HUDEP-2 (cell line): ENCODE results near the gene HMCN1.
"Not testable (repeated sequence)": the region's sequence is repeated elsewhere in the genome, so short reads cannot be mapped to it uniquely, and the experiment has no call there.

Experiments used
- DNase-seq, 76 experiments: peaks; one replicate each; lab custom pipeline; 2025; ENCODE audit not compliant: unreplicated experiment in 76 of 76; lab: John Stamatoyannopoulos, UW

Gene HMCN1

GRCh38 chr1:186125511-186125910, 391.3 kb downstream of the HMCN1 start:
- no peak for DNase-seq

DNA sequence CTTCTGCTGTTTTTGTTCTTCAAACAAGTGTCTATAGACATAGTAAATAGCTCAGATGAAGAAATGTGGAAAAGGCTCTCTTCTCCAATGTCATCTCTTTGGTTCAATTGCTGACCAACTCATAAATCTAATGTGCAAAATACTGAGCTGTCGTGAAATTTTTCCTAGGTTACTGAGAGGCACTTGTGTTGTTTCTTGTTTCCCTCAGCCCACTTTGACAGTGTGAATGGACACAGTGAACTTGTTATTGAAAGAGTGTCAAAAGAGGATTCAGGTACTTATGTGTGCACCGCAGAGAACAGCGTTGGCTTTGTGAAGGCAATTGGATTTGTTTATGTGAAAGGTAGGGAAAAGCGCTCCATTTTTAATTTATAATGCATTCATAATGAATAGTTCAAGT, 395.6 kb downstream of the HMCN1 start:
- DNase-seq = no peak

- no peak for DNase-seq
Measured at GRCh38 chr1:186139115-186139514, 404.9 kb downstream of the HMCN1 start.

- DNase-seq = no peak
Measured at GRCh38 chr1:186139701-186140100, 405.5 kb downstream of the HMCN1 start.

- DNase-seq = no peak
Measured at GRCh38 chr1:186142159-186142558, 408.0 kb downstream of the HMCN1 start.

DNA sequence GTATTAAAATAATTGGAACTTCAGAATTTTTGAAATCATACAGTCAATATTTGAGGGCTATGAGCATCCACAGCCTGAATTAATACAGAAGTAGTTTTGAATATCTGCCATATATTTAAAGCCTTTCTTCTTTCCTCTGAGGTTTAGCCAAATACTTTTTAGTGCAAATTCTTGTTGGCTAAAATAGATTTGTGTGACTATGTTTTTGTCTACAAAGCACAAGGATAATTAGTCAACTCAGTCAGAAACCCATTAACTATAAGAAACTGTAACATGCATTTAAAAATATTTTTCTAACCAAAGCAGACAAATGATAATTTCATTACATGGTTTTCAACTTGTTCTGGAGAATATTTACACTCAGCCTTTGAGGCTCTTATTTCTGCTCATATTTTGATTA, 408.7 kb downstream of the HMCN1 start:
- no peak for DNase-seq

GRCh38 chr1:186143481-186143880, 409.3 kb downstream of the HMCN1 start:
- DNase-seq = no peak

DNA sequence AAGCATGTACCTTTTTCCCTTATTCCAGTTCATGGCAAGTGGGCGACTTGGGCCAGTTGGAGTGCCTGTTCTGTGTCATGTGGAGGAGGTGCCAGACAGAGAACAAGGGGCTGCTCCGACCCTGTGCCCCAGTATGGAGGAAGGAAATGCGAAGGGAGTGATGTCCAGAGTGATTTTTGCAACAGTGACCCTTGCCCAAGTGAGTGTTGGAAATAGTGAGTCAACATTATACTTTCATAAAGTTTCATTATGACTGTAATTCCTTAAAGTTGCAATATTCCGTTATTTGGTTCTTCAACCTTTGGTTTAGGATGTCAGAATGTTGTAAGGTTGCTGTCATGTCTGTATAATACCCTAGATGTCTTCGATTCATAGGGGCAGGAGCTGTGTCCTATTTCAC, 410.3 kb downstream of the HMCN1 start:
- DNase-seq = no peak

- no peak for DNase-seq
Measured at GRCh38 chr1:186146974-186147373, 412.8 kb downstream of the HMCN1 start.

- DNase-seq = no peak
Measured at GRCh38 chr1:186149591-186149990, 415.4 kb downstream of the HMCN1 start.

GRCh38 chr1:186152227-186152619, 418.0 kb downstream of the HMCN1 start:
- DNase-seq = no peak

GRCh38 chr1:186152620-186153239, 418.5 kb downstream of the HMCN1 start:
- no peak for DNase-seq

DNA sequence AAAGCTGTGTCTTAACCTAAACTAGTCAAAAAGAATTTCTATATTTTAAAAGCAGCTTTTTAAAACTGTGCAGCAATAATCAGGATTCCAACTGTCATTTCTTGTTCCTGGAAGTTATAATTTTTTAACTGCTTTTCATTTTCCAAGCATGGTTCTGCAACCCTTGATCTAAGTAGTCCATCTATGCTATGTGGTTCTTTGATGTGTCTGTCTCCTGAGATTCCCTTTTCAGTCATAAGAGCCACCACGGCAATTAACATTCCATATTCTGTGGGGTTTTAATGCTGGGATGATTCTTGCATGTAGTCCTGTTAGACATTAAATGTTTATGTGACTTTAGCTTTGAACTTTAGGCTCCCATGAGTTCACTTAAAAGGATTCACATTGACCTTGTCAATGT, 420.5 kb downstream of the HMCN1 start:
- DNase-seq = no peak

DNA sequence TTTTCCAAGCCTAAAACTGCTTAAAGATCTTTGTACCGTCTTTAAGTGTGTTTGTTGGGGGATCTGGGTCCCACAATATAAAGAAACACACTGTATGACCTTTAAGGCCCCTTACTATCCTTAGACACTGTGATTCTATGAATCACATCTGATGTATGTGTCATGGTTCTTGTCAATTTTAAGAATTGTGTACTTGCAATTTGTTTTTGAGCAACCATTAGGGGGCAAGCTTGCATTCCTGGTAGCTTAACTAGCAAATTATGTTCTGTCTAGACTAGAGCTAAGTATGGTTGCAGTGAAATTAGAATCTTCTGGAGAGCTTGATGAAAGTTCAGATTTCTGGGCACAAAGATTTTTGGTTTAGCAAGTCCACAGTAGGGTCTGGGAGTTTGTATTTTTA, 421.4 kb downstream of the HMCN1 start:
- peak in 33 of 76 experiments; percentile 4 to 65 (median 31) for DNase-seq

- not testable (repeated sequence) for DNase-seq
Measured at GRCh38 chr1:186162895-186163294, 428.7 kb downstream of the HMCN1 start.

DNA sequence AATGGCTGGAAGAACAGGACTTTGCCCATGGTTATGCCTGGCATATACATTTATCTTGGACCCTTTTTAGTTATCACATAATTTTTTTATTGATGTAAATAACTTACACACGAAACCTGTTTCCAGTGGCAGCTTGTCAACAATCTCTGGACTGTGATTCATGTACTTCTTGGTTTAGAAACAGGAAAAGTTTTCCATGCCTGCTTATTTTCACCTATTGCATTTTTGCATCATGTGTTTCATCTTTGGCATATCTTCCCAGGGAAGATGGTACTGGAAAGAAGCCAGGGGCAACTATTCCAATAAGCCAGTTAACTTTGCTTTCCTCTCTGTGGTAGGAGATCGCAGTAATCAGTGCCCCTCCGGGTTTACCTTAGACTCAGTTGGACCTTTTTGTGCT, 430.6 kb downstream of the HMCN1 start:
- no peak for DNase-seq

DNA sequence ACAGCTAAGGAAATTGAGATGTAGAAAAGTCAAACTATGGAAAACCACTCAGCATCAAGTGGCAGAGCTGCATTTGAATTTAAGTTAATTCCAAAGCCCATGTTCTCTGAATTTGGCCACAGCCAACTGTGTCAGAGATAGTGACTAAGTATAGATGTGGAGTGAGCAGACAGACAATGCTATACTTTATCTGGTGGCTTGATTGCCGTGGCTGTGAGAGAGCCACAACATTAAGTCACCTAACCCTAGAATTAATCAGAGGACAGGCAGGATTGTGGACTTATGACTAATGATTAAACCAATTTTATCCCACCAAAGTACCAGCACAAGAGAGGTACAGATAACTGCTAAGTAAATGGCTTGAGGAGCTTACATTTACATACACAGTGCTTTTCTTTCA, 431.1 kb downstream of the HMCN1 start:
- no peak for DNase-seq

DNA sequence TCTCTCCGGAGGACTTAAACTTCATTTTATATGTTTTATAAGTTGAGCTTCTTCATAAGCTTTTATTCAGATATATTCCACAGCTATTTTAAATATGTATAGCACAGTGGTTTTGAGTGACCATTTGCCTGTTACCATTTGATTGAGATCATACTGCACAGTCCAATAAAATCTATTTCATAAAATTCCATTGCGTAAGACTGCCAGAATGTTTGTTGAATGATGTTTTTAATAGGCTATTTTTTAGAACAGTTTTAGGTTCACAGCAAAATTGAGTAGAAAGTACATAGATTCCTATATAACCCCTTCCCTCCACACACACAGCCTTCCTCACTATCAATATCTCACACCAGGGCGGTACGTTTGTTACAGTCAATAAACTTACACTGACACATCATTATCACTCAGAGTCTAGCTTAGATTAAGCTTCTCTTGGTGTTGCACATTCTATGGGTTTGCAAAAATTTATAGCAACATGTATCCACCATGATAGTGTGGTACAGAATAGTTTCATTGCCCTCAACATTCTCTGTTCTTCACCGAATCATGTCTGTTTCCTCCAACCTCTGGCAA, 433.0 kb downstream of the HMCN1 start:
- no peak for DNase-seq

- no peak for DNase-seq
Measured at GRCh38 chr1:186175588-186175987, 441.4 kb downstream of the HMCN1 start.

DNA sequence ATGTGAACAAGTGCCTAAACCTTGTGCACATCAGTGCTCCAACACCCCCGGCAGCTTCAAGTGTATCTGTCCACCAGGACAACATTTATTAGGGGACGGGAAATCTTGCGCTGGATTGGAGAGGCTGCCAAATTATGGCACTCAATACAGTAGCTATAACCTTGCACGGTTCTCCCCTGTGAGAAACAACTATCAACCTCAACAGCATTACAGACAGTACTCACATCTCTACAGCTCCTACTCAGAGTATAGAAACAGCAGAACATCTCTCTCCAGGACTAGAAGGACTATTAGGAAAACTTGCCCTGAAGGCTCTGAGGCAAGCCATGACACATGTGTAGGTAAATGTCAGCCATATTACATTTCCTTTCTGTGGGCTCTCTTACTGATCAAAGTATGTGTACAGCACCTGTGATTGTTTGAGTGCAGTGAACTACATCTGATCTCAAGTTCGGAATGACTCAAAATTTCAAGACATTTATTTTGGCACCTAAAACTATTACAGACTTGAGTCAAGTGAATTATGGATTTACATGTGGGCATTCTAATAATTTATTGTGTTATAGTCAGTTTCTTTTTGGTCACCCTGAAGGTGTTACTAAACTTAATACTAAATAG, 444.3 kb downstream of the HMCN1 start:
- no peak for DNase-seq

DNA sequence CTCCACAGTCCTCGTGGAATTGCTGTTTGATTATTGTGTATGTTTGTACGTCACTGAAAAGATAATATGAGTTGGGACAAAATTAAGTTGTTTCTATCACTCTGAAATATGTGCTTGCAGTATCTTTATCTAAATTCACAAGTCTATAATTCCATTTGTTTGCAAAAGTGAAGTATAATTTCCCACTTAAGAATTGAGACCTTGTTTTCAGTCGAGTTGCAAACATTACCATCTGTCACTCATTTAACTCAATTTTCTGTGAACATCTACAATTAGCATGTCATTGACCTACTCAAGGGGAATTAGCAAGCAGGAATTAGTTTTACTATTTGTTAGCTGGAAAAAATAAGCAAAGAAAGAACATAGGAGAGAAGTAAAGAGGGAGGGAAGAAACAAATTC, 445.0 kb downstream of the HMCN1 start:
- no peak for DNase-seq

- peak in 1 of 76 experiments; percentile 11 for DNase-seq
Measured at GRCh38 chr1:186183219-186183618, 449.0 kb downstream of the HMCN1 start.
